Ascending aorta (tissue), 2 donors: ENCODE data around the gene CACNG5. TPM values are rescaled to one million over a fixed set of nuclear protein-coding genes. Genes with fewer than 3 reads are reported as not detected.

Experiments used
- DNase-seq, 2 donors: peaks; one replicate each; pipeline ENCODE4 v3.0.0-alpha.2; 2019; ENCODE audit warnings: low spot score in 2 of 2
- H3K27ac ChIP-seq, 2 donors: fragments of 200-600 bp; sonication (generic); one replicate each; pipeline ENCODE4 v1.5.1; 2016 to 2017; ENCODE audit warnings: mild to moderate bottlenecking in 1 of 2
- H3K27me3 ChIP-seq: fragments of 200-600 bp; sonication (generic); one replicate; pipeline ENCODE4 v1.5.1; 2017
- H3K36me3 ChIP-seq, 2 donors: fragments of 200-600 bp; sonication (generic); one replicate each; pipeline ENCODE4 v1.5.1; 2016
- H3K4me1 ChIP-seq, 2 donors: fragments of 200-600 bp; sonication (generic); one replicate each; pipeline ENCODE4 v1.5.1; 2016 to 2017; ENCODE audit warnings: mild to moderate bottlenecking in 1 of 2
- H3K4me3 ChIP-seq, 2 donors: fragments of 200-600 bp; sonication (generic); one replicate each; pipeline ENCODE4 v1.5.1; 2016 to 2017; ENCODE audit warnings: mild to moderate bottlenecking in 1 of 2
- H3K9me3 ChIP-seq, 2 donors: fragments of 200-600 bp; sonication (generic); one replicate each; pipeline ENCODE4 v1.5.1; 2016
- intact Hi-C: fragments of 100-400 bp; cut with DNase I; formaldehyde crosslinking; loops from one replicate; pipeline ENCODE4 v1.15.1; 2023
- total RNA-seq: library from RNA; depleted of rRNA; stranded (reverse); fragments of >200 nt; gene quantifications from one replicate; pipeline ENCODE4 v1.1.0, GENCODE V29; 2016
- TF ChIP-seq, protein P1 (sequence below), 3 experiments: fragments of 200-600 bp in 2 of 3; fragments of 450-650 bp in 1 of 3; sonication (generic) in 2 of 3; IDR thresholded peaks; one replicate each; pipeline ENCODE4 v1.5.1; 2016 to 2019; ENCODE audit warnings: antibody characterized with exemption in 3 of 3, mild to moderate bottlenecking in 1 of 3, moderate library complexity in 1 of 3

Gene CACNG5
- total RNA-seq, 1 donor from 2014 or later: not detected

DNA sequence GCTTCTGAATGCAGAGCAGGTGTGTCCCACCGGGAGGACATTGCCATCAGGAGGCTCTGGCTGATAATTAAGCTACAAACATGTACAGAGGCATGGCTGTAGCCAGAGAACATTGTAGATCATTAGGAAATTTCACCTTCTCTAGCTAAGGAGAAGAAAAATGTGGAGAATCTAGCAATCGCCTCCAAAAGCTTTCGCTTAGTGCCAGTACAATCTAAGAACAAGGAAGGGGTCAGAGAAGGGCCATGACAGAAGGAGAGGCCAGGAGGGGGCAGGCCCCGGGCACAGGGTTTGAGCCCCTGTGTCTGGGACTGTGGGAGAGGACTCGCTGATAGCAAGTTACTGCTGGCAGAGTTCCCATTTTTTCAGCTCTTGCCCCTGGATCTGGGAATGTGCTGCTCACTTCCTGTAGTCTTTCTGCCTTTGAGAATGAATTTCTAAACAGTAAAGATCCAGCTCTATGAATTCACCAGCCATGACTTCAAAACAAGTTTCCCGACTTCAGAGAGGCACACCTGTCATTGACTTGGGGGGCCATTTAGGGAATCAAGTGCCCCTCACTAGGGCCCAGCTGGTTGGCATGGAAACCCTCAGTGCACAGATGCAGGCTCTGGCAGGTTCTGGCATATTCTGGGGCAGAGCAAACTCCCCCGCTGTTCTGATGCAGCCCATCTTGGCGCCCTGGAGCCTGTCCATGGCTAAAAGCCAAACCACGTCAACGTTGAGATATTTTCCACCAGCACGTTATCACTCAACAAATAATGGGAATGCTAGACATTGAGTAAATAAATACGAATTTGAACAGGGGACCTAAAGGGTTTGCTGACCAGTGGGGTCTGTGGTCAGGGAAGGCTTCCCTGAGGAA, 70.1 kb downstream of the CACNG5 start:
- no peak for DNase-seq
- H3K9me3 ChIP-seq: no peaks in the 10 kb centered on the region
- H3K4me3 ChIP-seq: no peak overlapping the region
- TF ChIP-seq, protein P1, sequence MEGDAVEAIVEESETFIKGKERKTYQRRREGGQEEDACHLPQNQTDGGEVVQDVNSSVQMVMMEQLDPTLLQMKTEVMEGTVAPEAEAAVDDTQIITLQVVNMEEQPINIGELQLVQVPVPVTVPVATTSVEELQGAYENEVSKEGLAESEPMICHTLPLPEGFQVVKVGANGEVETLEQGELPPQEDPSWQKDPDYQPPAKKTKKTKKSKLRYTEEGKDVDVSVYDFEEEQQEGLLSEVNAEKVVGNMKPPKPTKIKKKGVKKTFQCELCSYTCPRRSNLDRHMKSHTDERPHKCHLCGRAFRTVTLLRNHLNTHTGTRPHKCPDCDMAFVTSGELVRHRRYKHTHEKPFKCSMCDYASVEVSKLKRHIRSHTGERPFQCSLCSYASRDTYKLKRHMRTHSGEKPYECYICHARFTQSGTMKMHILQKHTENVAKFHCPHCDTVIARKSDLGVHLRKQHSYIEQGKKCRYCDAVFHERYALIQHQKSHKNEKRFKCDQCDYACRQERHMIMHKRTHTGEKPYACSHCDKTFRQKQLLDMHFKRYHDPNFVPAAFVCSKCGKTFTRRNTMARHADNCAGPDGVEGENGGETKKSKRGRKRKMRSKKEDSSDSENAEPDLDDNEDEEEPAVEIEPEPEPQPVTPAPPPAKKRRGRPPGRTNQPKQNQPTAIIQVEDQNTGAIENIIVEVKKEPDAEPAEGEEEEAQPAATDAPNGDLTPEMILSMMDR (IDR thresholded peaks at IDR 0.05): no peak
- no peaks in the 10 kb centered on the region for H3K27me3 ChIP-seq
- H3K36me3 ChIP-seq: no peaks in the 10 kb centered on the region
- intact Hi-C loops: no loop called here
- no peaks in the 10 kb centered on the region for H3K4me1 ChIP-seq
- H3K27ac ChIP-seq: peak overlapping the region in 1 of 2 donors; percentile 71

DNA sequence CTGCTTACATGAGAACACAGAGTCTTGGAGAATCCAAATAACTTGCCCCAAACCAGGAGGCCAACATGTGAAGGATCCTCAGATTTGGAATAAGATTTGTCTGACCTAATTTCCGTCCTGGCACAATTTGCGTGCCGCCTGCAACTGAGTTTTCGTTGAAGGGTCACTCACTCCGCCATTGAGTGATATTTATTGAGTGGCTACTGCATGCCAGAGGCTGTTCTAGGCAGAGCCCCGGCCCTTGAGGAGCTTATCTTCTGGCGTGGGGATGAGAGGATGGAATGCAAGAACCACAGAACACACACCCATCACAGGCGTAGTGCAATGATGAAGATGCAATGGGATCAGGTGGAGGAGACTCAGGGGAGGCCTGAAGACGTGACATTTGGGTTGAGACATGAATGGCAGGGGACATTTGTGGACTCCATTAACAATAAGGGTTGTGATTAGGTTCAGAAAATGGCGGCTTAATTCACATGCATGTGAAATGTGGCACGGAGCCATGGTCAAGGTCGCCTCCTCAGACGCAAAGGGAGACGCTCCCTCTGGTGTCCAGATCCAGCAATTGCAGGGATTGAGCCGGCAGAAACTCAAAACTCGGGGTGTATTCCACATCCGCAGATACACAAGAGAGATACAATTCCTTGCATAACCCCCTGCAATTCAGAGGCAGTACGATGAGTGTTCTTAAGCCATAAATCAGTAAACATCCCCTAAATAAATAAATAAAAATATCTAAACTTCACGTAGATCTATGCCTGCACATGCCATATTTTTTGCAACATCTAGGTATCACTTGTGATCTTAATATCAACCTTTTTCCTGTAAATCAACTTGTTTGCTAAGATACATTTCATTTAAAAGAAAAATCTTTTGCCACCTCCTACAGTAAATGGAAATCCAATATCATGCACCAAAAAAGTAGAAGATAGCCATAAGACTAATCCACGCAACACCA, 71.7 kb downstream of the CACNG5 start:
- Histone ChIP-seq H3K27ac (no peak overlapping the region), H3K27me3 (no peaks in the 10 kb centered on the region), H3K36me3 (no peaks in the 10 kb centered on the region), H3K4me1 (no peaks in the 10 kb centered on the region), H3K9me3 (no peaks in the 10 kb centered on the region), H3K4me3 (no peak overlapping the region)
- intact Hi-C loops: loop anchor here (1.0 kb wide), 1 partner anchor 191 kb away; no protein-coding TSS in a partner anchor
- TF ChIP-seq, protein P1 (IDR thresholded peaks at IDR 0.05): peak; percentile 35 to 75 (median 54)
- DNase-seq: peak; percentile 23 to 71

DNA sequence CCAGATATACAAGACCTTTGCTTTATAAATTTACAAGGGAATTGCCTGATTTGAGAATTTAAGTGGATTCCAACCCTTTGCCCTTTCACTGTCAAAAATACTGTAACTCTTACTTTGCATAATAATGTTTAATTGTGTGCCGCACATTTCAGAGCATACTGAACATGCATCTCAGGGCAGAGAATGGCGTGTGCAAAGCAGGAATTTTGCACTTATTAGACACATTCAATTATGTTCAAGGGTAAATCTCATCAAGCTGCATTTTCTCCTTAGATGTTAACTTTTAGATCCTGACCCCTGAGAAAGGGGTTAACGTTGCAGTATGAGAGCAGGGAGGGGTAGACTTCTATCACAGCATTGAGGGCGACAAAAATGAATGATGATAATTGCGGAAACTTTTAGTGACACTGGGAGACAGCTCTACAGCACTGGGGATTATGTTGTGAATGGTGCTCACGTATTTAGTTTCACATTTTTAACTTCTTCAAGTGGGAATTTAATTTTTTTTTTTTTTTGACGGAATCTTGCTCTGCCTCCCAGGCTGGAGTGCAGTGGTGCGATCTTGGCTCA, 75.0 kb downstream of the CACNG5 start:
- Histone ChIP-seq H3K4me3 (no peak overlapping the region), H3K27ac (no peak overlapping the region), H3K27me3 (no peaks in the 10 kb centered on the region), H3K36me3 (no peaks in the 10 kb centered on the region), H3K4me1 (no peaks in the 10 kb centered on the region), H3K9me3 (no peaks in the 10 kb centered on the region)
- no peak for DNase-seq
- intact Hi-C loops: no loop called here
- TF ChIP-seq, protein P1 (IDR thresholded peaks at IDR 0.05): no peak

DNA sequence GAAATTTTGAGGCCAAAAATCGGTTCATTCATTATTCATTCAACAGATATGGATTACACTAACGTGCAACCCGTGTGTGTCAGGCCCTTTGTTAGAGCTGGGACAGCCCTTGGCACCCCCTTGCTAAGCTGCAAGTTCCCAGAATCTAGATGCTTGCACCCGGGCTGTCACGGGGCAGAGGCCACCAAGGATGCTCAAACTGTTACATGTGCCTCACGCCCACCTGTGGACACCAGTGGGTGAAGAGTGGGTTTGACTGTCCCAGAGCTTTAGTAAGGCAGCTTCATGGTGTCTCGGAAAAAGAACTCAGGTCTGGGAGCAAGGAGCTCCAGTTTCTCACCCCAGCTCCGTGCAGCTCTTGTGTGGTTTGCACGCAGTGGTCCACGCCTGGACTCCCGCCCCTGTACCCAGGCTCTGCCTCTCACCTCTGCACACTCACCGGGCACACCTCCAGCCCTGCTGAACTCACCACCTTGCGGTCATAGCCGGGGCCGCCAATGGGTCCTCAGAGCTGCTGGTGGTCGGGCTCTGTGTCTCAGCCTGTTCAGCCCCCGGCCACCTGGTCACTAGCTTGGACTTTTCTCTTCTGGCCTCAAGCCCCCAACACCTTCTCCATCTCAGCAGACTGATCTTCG, 75.9 kb downstream of the CACNG5 start:
- Histone ChIP-seq H3K36me3 (no peaks in the 10 kb centered on the region), H3K4me1 (no peaks in the 10 kb centered on the region), H3K27me3 (no peaks in the 10 kb centered on the region), H3K4me3 (no peak overlapping the region), H3K9me3 (no peaks in the 10 kb centered on the region), H3K27ac (no peak overlapping the region)
- TF ChIP-seq, protein P1 (IDR thresholded peaks at IDR 0.05): no peak
- DNase-seq: no peak
- intact Hi-C loops: no loop called here

DNA sequence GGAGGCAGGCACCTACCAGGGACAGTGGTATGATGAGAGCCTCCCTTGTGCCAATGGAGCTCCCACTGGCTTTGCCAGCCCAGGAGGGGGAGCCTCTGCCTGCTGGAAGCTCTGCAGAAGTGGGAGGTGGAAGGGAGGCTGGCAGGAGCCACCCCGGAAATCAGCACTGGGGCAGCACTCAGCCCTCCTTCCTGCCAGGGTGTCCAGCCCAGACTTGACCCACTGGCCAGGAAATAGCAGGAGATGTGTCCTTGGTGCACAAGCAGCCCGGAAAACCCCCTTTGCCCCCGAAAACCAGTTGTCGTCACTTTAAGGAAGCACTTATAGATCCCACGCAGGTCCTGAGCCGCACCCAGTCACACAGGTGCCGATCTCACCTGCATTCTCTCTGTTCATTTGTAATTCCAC, 80.3 kb downstream of the CACNG5 start:
- TF ChIP-seq, protein P1 (IDR thresholded peaks at IDR 0.05): no peak
- no peaks in the 10 kb centered on the region for H3K4me1 ChIP-seq
- intact Hi-C loops: no loop called here
- H3K27ac ChIP-seq: no peak overlapping the region
- no peak overlapping the region for H3K4me3 ChIP-seq
- no peaks in the 10 kb centered on the region for H3K27me3 ChIP-seq
- H3K36me3 ChIP-seq: no peaks in the 10 kb centered on the region
- H3K9me3 ChIP-seq: no peaks in the 10 kb centered on the region
- no peak for DNase-seq
